ENCODE results near the gene DNAJC5G. TPM values are rescaled to one million over a fixed set of nuclear protein-coding genes. Genes with fewer than 3 reads are reported as not detected.

The DNAJC5G gene
- total and polyA plus RNA-seq, 2 of the 13 experiments (the other 11 are each of a cell fraction or from before 2014, with no cell fraction given), result 0.05 TPM; not detected in 1

DNA sequence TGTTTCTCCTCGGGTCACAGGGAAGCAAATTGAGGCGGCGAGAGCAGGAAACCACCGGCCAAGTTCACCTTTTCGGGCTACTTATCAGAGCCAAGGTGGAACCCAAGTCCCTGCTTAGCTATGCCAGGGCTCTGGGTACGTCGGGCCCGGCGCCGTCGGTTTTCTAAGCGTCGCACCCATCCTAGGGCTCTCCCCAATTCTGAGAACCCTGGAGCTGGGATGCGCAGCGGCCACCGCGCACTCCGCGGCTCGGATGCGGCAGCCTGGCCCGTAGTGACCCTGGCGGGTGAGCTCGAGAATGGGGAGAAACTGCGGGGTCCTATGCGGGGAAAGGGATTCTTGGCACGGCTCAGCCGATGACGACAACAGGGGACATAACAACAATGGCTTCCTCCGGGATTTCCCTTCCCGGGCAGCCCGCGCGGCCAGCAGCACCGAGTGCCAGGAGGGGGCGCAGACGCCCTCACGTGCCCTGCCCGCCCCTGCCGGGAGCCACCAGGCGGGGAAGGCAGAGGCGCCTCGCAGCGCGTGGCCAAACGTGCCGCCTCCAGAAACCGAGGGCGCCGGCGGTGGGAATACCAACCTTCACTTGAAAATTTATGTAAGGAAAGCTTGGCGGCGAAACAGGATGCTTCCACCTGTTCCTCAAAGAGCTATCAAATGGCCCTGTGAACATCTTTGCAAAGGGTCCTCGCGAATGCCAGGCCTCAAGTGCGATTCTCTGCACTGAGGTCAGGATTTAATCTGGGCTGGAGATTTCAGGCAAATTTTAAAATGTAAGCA is 10.3 kb upstream of the DNAJC5G start (continued):
- TF ChIP-seq ZMYM2 (CRISPR knock-in tag; IDR thresholded peaks at IDR 0.05), result no peak
- TF ChIP-seq SMARCC2 (IDR thresholded peaks at IDR 0.05), result no peak
- TF ChIP-seq PRDM4 (CRISPR knock-in tag; IDR thresholded peaks at IDR 0.05; ENCODE audit: borderline replicate concordance), result no peak
- TF ChIP-seq ZNF660 (CRISPR knock-in tag; IDR thresholded peaks at IDR 0.05; ENCODE audit: borderline replicate concordance, low read depth), result no peak
- TF ChIP-seq ZNF180 (CRISPR knock-in tag; IDR thresholded peaks at IDR 0.05; ENCODE audit: borderline replicate concordance, low read depth), result no peak
- TF ChIP-seq, protein P1, sequence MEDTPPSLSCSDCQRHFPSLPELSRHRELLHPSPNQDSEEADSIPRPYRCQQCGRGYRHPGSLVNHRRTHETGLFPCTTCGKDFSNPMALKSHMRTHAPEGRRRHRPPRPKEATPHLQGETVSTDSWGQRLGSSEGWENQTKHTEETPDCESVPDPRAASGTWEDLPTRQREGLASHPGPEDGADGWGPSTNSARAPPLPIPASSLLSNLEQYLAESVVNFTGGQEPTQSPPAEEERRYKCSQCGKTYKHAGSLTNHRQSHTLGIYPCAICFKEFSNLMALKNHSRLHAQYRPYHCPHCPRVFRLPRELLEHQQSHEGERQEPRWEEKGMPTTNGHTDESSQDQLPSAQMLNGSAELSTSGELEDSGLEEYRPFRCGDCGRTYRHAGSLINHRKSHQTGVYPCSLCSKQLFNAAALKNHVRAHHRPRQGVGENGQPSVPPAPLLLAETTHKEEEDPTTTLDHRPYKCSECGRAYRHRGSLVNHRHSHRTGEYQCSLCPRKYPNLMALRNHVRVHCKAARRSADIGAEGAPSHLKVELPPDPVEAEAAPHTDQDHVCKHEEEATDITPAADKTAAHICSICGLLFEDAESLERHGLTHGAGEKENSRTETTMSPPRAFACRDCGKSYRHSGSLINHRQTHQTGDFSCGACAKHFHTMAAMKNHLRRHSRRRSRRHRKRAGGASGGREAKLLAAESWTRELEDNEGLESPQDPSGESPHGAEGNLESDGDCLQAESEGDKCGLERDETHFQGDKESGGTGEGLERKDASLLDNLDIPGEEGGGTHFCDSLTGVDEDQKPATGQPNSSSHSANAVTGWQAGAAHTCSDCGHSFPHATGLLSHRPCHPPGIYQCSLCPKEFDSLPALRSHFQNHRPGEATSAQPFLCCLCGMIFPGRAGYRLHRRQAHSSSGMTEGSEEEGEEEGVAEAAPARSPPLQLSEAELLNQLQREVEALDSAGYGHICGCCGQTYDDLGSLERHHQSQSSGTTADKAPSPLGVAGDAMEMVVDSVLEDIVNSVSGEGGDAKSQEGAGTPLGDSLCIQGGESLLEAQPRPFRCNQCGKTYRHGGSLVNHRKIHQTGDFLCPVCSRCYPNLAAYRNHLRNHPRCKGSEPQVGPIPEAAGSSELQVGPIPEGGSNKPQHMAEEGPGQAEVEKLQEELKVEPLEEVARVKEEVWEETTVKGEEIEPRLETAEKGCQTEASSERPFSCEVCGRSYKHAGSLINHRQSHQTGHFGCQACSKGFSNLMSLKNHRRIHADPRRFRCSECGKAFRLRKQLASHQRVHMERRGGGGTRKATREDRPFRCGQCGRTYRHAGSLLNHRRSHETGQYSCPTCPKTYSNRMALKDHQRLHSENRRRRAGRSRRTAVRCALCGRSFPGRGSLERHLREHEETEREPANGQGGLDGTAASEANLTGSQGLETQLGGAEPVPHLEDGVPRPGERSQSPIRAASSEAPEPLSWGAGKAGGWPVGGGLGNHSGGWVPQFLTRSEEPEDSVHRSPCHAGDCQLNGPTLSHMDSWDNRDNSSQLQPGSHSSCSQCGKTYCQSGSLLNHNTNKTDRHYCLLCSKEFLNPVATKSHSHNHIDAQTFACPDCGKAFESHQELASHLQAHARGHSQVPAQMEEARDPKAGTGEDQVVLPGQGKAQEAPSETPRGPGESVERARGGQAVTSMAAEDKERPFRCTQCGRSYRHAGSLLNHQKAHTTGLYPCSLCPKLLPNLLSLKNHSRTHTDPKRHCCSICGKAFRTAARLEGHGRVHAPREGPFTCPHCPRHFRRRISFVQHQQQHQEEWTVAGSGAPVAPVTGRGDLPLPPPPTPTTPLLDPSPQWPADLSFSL (CRISPR knock-in tag; IDR thresholded peaks at IDR 0.05), result peak; percentile 30; the same call in 1 of the 2 replicates
- 0 out of 2 replicates have a peak, but pooled peaks have one; percentile 40 for TF ChIP-seq PBX3 (CRISPR knock-in tag; IDR thresholded peaks at IDR 0.05; ENCODE audit: borderline replicate concordance)
- TF ChIP-seq ZNF678 (CRISPR knock-in tag; IDR thresholded peaks at IDR 0.05), result no peak
- TF ChIP-seq ADNP (CRISPR knock-in tag; IDR thresholded peaks at IDR 0.05), result no peak
- no peak for TF ChIP-seq ASH2L (IDR thresholded peaks at IDR 0.05; ENCODE audit: insufficient read length, low read depth, low read length)
- TF ChIP-seq ZNF354B (CRISPR knock-in tag; IDR thresholded peaks at IDR 0.05), result no peak
- TF ChIP-seq NFYC (CRISPR knock-in tag; IDR thresholded peaks at IDR 0.05), result peak; percentile 42
- TF ChIP-seq PPARG (CRISPR knock-in tag; conservative IDR thresholded peaks at IDR 0.05), result 0 out of 2 replicates have a peak, but pooled peaks have one; percentile 35
- peak; percentile 57; the same call in 1 of the 2 replicates for TF ChIP-seq KMT2B (CRISPR knock-in tag; IDR thresholded peaks at IDR 0.05)
- TF ChIP-seq KLF16 (CRISPR knock-in tag; IDR thresholded peaks at IDR 0.05), result peak in 1 of 2 experiments; percentile 80; a peak in 2 of 4 replicates
- no peak for TF ChIP-seq ZNF704 (CRISPR knock-in tag; IDR thresholded peaks at IDR 0.05; ENCODE audit: borderline replicate concordance)
- TF ChIP-seq POLR2G (IDR thresholded peaks at IDR 0.05; ENCODE audit: low read depth, low read length), result no peak
